GM10248 (cell line): ENCODE data around the gene DTX3.
"Not testable (repeated sequence)": the region's sequence is repeated elsewhere in the genome, so short reads cannot be mapped to it uniquely, and the experiment has no call there.

Experiments
- CTCF ChIA-PET: fragments of 300-600 bp; sonication (Branson Sonifier 250); formaldehyde crosslinking; extraction: SDS; loops from one replicate; lab custom pipeline; 2021; ENCODE audit warnings: antibody characterized with exemption; lab: Yijun Ruan, JAX
- POLR2A ChIA-PET: fragments of 350-650 bp; sonication (Branson Sonifier 250); formaldehyde crosslinking; extraction: SDS; loops from one replicate; lab custom pipeline; 2020; ENCODE audit warnings: antibody characterized with exemption; lab: Yijun Ruan, JAX
- DNase-seq: peaks from one replicate; pipeline ENCODE4 v3.0.0; 2012; ENCODE audit errors: extremely low spot score
- TF ChIP-seq, protein P1 (sequence below): IDR thresholded peaks from 2 replicates; pipeline ENCODE4 v1.5.1; 2012; ENCODE audit warnings: mild to moderate bottlenecking, low read depth; ENCODE audit errors: extremely low read depth, missing control alignments, control extremely low read depth

DTX3 gene

DNA sequence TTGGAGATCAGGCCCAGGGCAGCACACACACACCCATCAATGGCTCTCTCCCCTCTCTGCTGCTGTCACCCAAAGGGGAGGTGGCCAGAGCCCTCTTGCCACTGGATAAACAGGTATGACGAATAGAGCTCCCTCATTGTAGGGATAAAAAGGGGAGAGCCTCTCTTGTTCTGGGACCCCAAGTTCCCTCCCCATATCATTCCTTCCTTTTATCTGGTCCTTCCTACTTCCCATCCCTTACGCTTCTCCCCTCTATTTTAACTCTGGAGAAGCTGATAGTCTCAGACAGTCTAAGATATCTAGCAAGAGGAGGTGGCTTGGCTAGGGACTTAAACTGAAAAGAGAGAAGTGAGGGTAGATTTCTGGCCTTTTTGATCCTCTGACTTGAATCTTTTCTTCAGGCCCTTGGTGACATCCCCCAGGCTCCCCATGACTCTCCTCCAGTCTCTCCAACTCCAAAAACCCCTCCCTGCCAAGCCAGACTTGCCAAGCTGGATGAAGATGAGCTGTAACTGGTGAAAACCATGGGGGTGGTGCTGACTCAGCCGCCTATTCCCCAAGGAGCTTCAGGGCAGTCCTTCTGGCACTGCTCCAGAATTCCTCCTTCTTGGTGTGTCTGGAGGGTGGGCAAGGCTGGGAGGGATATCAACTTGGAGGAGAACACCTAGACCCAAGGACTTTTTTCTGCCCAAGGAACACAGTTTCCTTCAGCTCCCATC, 11.9 kb downstream of the DTX3 start:
- POLR2A ChIA-PET = no interaction called here
- DNase-seq = no peak
- CTCF ChIA-PET = interaction anchor here (0.6 to 6.8 kb wide), 5 partner anchors 8 to 71 kb away, joined by 3 to 101 read pairs (median 4); partner anchors contain the start of gene PIP4K2C
- TF ChIP-seq, protein P1, sequence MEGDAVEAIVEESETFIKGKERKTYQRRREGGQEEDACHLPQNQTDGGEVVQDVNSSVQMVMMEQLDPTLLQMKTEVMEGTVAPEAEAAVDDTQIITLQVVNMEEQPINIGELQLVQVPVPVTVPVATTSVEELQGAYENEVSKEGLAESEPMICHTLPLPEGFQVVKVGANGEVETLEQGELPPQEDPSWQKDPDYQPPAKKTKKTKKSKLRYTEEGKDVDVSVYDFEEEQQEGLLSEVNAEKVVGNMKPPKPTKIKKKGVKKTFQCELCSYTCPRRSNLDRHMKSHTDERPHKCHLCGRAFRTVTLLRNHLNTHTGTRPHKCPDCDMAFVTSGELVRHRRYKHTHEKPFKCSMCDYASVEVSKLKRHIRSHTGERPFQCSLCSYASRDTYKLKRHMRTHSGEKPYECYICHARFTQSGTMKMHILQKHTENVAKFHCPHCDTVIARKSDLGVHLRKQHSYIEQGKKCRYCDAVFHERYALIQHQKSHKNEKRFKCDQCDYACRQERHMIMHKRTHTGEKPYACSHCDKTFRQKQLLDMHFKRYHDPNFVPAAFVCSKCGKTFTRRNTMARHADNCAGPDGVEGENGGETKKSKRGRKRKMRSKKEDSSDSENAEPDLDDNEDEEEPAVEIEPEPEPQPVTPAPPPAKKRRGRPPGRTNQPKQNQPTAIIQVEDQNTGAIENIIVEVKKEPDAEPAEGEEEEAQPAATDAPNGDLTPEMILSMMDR = no peak

DNA sequence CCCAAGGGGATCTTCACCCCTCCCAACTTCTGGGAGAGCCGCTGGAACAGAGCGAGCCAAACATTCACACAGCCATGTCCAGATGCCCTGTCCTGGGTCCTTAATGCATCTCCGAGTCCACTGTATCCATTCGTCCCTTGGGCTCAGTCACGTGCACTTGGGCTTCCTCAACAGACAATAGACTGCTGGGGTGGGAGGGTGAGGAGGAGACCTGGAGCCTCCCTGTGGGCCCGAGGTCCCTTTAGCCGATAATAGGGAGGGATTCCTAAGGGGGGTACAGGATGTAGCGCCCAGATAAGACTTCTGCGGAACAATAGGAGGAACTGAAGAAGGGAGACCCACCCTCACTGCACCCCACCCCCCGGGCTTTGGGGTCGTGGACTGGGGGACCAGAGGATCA, 13.3 kb downstream of the DTX3 start:
- TF ChIP-seq, protein P1 = no peak
- DNase-seq = no peak
- ChIA-PET CTCF (interaction anchor here (8.9 kb wide), 1 partner anchor 36 kb away, joined by 155 read pairs; no protein-coding TSS in a partner anchor), POLR2A (no interaction called here)

DNA sequence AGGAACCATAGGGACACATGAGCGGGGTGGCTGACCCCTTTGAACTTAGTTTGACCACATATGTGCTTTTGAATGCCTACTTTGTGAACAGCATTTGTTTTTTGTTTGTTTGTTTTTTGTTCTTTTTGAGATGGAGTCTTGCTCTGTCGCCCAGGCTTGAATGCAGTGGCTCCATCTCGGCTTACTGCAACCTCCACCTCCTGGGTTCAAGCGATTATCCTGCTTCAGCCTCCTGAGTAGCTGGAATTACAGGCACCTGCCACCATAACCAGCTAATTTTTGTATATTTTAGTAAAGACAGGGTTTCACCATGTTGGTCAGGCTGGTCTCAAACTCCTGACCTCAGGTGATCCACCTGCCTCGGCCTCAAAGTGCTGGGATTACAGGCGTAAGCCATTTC, 13.8 kb downstream of the DTX3 start:
- DNase-seq, POLR2A ChIA-PET: not testable (repeated sequence)
- CTCF ChIA-PET = interaction anchor here (3.0 to 8.9 kb wide), 2 partner anchors 11 to 36 kb away, joined by 20 to 155 read pairs; no protein-coding TSS in a partner anchor

DNA sequence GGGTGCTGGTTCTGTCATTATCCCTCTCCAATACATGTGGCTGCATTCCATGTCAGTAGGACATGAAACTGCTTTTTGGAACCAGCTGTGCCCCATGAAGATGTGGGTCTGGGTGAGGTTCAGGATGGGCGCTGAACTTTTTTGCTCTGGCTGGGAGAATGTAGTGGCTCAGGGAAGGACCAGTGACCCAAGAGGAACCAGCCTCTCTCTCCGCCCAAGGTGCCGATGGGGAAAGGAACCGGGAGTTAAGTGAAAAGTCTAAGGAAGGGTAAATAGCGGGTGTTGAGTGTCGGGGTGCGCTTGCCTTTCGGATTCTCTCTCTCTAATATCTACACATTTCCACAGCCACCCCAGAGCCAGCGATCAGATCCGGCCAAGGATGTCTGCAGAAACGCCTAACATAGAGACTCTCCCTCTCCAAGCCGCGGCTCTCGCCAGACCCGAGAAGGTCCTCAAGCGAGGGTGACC, 14.4 kb downstream of the DTX3 start:
- TF ChIP-seq, protein P1 = no peak
- ChIA-PET CTCF (interaction anchor here (3.0 to 8.9 kb wide), 3 partner anchors 12 to 160 kb away, joined by 20 to 155 read pairs (median 22); partner anchors contain the start of gene GLI1), POLR2A (no interaction called here)
- DNase-seq = no peak

DNA sequence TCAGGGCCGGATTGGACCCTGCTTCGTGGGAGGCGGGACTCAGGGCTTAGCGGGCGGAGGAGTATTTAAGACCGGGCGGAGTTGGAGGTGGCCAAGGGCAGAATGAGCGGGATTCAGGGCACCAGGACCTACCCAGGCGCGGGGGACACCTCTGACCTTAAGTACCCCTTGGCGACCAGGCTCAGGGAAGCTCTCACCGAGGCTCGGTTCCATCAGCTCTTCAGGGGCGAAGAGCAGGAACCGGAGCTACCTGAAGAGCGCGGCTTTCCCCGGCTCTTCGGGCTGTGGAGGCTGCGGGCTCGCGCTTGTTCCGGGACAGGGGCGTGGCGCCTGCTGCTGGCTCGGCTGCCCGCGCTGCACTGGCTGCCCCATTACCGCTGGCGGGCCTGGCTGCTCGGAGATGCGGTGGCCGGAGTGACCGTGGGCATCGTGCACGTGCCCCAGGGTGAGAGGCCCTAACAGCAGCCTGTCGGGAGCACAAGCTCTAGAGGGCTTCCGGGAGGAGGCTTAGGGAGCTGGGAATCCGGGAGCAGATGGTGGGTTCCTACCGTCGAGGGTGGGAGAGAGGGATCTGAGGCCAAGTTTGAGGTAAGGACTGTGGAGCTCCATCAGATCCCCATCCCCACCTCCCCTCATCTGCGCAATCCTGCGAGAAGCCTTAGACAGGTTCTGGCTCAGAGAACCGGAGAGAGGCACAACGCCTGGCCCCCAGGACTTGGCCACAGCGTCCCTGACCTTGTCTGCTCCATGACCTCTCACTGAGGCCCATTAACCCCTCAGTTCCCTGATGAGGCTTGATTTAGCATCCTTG, 15.0 kb downstream of the DTX3 start:
- peak; percentile 28 for DNase-seq
- TF ChIP-seq, protein P1 = no peak
- CTCF ChIA-PET = interaction anchor here (1.5 to 8.9 kb wide), 7 partner anchors 8 to 161 kb away, joined by 6 to 155 read pairs (median 13); partner anchors contain the start of genes ARHGEF25, B4GALNT1, GLI1 and PIP4K2C
- POLR2A ChIA-PET = no interaction called here

DNA sequence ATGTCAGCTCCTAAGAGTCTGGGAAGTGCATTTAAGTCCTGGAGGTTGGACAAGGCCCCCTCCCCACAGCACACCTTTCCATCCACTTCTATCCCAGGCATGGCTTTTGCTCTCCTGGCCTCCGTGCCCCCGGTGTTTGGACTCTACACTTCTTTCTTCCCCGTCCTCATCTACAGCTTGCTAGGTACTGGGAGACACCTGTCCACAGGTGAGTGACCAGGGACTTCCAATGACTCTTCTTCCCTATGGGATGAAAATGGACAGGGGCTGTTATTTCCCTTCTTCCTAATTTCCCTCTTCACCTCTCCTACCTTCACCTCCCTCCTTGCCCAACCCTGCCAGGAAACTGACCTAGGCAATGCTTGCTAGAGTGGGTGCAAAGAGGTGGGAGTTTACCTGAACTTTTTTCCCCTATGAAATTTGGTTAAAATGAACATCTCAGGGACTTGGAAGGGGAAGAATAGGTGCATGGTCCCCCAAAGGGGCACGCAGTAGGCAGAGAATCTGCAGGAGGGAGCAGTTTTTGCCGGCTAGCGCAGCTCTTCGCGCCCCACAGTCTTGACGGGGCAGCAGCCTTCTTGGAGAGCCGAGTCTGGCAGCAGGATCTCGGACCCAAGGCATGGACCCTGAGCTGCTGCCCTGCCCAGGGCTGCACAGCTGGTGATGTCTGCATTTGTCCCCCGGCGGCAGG, 15.8 kb downstream of the DTX3 start:
- POLR2A ChIA-PET = no interaction called here
- TF ChIP-seq, protein P1 = no peak

More for the DNA sequence above, 15.8 kb downstream of the DTX3 start:
- CTCF ChIA-PET = interaction anchor here (0.7 to 8.9 kb wide), 16 partner anchors 9 to 165 kb away, joined by 3 to 155 read pairs (median 6); partner anchors contain the start of genes ARHGEF25, B4GALNT1, GLI1 and INHBE
- DNase-seq = peak; percentile 37
